ENCODE results near the gene ATF5.

The ATF5 gene

GRCh38 chr19:49894011-49894664 is 34.9 kb upstream of the ATF5 start:
- no peak overlapping the region for H3K4me3 ChIP-seq (ENCODE audit: low read depth, low read length)

GRCh38 chr19:49894879-49895565 is 34.0 kb upstream of the ATF5 start:
- H3K4me3 ChIP-seq (ENCODE audit: low read depth, low read length): no peak overlapping the region

GRCh38 chr19:49895566-49896297 is 33.3 kb upstream of the ATF5 start:
- H3K4me3 ChIP-seq (ENCODE audit: low read depth, low read length): no peak overlapping the region

- H3K4me3 ChIP-seq (ENCODE audit: low read depth, low read length): no peak within 1 kb of the TSS
Observed at GRCh38 chr19:49896863-49897621, 32.0 kb upstream of the ATF5 start, which contains the start of gene IL4I1. IL4I1 (minus strand) TSS chr19:49896887; CDS start chr19:49896160, 727 bp downstream.

- no peak overlapping the region for H3K4me3 ChIP-seq (ENCODE audit: low read depth, low read length)
Observed at GRCh38 chr19:49904136-49904535, 24.9 kb upstream of the ATF5 start.

- H3K4me3 ChIP-seq (ENCODE audit: low read depth, low read length): no peak overlapping the region
Observed at GRCh38 chr19:49906879-49907564, 22.0 kb upstream of the ATF5 start.

- H3K4me3 ChIP-seq (ENCODE audit: low read depth, low read length): no peak overlapping the region
Observed at GRCh38 chr19:49907745-49908446, 21.1 kb upstream of the ATF5 start.

- no peak overlapping the region for H3K4me3 ChIP-seq (ENCODE audit: low read depth, low read length)
Observed at GRCh38 chr19:49908480-49909420, 20.3 kb upstream of the ATF5 start.

- no peak overlapping the region for H3K4me3 ChIP-seq (ENCODE audit: low read depth, low read length)
Observed at GRCh38 chr19:49910179-49910578, 18.8 kb upstream of the ATF5 start.

GRCh38 chr19:49911381-49912145 is 17.4 kb upstream of the ATF5 start:
- H3K4me3 ChIP-seq (ENCODE audit: low read depth, low read length): no peak overlapping the region

- H3K4me3 ChIP-seq (ENCODE audit: low read depth, low read length): no peak overlapping the region
Observed at GRCh38 chr19:49912965-49913685, 15.9 kb upstream of the ATF5 start.

GRCh38 chr19:49913720-49914119 is 15.3 kb upstream of the ATF5 start:
- no peak overlapping the region for H3K4me3 ChIP-seq (ENCODE audit: low read depth, low read length)

GRCh38 chr19:49915271-49915670 is 13.7 kb upstream of the ATF5 start:
- no peak overlapping the region for H3K4me3 ChIP-seq (ENCODE audit: low read depth, low read length)

GRCh38 chr19:49916839-49917733 is 11.9 kb upstream of the ATF5 start:
- H3K4me3 ChIP-seq (ENCODE audit: low read depth, low read length): no peak overlapping the region

GRCh38 chr19:49918089-49918488 is 10.9 kb upstream of the ATF5 start:
- H3K4me3 ChIP-seq (ENCODE audit: low read depth, low read length): no peak overlapping the region

- no peak overlapping the region for H3K4me3 ChIP-seq (ENCODE audit: low read depth, low read length)
Observed at GRCh38 chr19:49920624-49921363, 8.2 kb upstream of the ATF5 start.
